CD4-positive, alpha-beta T cell treated with Interleukin-10 for 1 hour (primary cell): Measurements from ENCODE around the gene SHCBP1L.
"Not testable (repeated sequence)": the region's sequence is repeated elsewhere in the genome, so short reads cannot be mapped to it uniquely, and the experiment has no call there.

ENCODE experiments used
- DNase-seq: peaks from one replicate; pipeline ENCODE4 v3.0.0-alpha.2; 2020

SHCBP1L gene

DNA sequence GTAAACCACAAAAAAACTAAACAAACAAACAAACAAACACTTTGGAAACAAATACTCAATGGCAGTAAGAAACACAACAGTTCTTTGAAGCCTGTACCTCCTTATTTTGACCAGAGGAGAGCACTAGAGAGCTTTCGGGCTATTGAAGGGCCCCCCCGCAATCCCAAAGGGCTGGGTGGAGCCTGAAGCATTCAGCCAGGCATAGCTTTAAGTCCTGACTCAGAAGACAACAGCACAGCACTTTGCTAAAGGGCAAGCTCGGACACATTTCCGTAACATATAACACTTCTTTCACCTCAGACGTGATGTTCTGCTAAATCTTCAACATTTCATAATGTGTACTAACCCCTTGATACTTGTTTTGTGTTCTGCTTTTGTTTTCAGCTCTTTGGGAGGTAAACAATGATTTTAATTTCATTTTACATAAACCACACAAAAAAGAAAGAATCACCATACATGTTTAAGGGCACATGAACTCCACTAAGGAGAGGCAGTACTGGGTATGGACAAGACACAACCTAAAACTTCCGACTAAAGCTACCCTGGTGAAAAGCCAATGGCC is 9.7 kb upstream of the SHCBP1L start:
- peak; percentile 17 for DNase-seq

DNA sequence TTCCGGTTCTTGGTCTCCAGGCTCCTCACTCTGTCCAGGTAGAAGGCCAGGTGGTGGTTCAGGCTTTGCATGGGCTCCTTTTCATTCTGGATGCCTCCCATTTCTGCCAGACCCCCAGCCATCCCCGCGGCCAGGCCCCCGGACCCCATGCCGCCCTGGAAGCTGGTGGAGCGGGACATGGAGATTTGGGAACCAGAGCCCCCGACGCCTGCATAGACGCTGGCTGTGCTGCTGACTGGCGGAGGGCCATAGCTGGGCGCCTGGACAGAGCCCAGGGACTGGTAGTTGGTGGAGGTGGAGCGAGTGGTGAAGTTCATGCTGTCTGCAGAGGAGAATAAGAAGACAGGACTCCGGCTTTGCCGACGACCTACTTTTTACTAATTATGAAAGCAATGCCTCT is 7.1 kb upstream of the SHCBP1L start:
- no peak for DNase-seq

DNA sequence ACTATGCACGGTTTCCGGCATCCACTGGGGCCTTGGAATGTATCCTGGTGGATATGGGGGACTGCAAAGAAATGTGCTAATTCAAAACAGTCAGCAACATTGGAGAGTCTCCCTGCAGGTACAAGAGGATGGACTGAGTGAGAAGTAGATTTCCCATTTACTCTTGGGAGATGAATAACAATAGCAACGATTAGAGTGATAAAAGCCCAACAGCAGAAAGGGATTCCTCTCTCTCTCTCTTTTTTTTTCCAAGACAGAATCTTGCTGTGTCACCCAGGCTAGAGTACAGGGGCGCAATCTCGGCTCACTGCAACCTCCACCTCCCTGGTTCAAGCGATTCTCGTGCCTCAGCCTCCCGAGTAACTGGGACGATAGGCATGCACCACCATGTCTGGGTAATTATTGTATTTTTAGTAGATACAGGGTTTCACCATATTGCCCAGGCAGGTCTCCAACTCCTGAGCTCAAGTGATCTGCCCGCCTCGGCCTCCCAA is 5.0 kb upstream of the SHCBP1L start:
- no peak for DNase-seq

DNA sequence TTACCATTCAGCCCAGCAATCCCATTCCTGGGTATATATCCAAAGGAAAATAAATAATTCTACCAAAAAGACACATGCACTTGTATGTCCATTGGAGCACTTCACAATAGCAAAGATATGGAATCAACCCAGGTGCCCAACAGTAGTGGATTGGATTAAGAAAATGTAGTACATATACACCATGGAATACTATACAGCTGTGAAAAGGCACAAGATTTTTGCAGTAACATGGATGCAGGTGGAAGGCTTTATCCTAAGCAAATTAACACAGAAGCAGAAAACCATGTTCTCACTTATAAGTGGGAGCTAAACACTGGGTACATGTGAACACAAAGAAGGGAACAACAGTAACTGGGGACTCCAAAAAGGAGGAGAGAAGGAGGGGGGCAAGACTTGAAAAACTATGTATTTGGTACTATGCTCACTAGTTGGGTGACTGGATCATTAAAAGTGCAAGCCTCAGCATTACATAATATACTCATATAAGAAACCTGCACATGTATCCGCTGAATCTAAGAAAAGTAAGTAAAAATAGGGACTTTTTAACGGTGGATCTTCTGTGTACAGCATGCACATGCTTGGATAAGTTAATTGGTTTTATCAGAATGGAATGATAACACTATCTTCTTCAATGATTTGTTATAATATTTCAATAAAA is 3.9 kb upstream of the SHCBP1L start:
- DNase-seq, result no peak

DNA sequence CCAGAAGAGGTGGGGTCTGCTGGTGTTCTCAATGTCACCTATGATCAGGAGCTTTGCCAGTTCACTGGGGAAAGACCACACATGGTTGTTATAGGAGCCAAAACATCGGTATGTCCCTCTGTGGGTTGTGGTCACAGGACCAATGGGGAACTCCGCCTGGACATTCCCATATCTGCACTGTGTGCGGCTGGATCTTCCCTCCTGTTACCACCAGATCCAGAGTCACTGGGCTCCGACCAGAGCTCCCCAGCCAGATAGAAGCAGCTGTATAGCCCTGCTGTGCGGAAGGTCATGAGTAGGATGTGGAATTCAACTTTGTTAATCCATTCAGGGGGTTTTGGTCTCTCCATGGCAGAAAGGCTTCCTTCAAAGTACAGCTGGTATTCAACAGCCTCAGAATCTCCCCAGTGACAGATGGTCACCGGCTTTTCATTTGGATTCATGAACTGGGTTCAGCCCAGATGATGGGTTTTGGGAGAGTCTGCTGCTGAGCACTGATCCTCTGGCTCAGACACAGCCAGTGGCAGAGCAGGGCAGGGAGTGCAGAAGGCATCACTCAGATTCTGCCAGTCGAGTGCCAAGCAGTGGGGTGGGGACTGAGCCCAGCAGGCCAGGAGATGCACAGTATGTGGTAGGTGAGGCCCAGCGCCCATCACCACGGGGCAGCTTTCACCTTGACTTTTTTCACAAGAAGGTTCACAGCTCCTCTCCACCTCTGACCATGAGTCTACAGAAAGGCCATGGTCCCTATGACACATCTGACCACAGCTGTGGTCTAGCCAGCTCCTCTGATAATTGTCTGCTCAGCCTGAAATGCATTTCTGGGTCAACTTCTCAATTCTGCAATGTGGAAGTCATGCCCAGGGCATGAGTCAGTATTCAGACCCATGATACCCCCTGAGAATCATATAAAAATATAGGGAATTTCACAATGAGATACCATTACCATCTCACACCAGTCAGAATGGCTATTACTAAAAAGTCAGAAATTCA is 2.9 kb upstream of the SHCBP1L start:
- no peak for DNase-seq

DNA sequence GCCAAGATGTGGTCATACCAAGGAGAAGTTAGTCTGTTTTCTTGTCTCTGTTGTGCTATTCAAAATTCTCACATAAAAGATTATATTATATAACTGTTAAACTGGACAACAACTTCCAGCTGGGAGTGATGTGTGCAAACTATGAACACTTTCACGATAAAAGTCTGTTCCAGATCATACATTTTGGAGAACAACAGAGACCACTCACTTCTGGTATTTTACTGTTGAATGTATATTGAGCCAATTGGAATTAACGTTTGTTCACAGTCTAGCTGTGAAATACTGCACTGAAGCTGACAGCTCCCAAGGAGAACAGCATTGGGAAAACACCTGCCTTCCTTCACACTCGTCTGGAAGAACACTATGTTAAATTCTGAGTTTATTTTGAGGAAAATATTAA is 860 bp upstream of the SHCBP1L start:
- DNase-seq, result no peak

DNA sequence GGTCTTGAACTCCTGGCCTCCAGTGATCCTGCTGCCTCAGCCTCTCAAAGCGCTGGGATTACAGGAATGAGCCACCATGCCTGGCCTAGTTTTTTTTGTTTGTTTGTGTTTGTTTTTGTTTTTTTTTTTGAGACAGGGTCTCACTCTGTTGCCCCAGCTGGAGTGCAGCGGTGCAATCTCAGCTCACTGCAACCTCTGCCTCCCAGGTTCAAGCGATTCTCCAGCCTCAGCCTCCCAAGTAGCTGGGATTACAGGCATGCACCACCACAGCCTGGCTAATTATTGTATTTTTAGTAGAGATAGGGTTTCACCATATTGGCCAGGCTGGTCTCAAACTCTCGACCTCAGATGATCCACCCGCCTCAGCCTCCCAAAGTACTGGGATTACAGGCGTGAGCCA is 9.6 kb downstream of the SHCBP1L start:
- DNase-seq, result not testable (repeated sequence)

DNA sequence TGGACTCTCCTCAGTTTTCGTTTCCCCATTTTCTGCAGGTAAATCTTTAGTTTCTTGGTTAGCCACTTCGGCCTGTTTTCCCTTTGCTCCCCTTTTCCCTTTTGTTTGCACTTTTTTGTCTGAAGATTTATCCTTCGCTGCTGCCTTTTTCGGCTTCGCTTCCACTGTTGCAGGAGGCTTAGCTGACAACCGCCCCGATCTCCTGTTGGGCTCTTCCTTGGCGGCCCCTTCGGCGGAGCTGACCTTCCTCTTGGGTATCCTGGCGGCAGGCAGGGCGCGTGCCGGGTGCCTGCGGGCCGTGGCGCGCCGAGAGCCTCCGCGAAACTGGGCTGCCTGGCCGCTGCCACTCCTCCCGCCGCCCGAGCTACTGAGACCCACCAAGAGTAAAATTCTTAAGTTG is 10.8 kb downstream of the SHCBP1L start:
- DNase-seq, result not testable (repeated sequence)

DNA sequence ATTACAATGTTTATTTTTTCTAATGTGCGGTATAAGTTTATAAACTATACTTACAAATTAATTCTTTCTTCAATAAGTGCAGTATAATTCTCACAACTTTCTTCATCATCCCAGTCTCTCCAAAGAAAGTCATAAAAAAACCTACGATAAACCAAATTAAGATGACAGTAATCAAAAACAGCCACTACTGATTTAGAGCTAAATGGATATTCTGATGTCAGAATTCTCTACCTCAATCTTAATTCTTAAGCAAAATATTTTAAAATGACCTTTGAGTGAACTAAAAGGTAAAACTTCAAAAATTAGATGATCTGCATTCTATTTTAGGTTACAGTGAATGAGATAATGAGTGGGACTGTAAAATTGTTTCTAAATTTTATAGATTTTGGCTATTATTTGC is 13.6 kb downstream of the SHCBP1L start:
- DNase-seq, result no peak

DNA sequence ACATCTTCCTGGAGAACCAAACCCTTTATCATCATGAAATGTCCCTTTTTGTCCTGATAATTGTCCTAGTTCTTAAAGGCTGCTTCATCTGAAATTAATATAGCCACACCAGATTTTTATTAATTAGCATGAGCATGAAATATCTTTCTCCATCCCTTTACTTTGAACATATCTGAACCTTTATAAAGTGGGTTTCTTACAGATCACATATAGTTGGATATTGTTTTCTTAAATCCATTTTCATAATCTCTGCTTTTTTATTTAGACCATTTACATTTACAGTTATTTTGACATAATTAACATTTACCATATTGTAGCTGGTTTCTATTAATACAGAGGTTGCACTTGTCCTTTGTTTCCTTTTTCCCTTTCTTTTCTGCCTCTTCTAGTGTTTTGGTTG is 17.2 kb downstream of the SHCBP1L start:
- no peak for DNase-seq

DNA sequence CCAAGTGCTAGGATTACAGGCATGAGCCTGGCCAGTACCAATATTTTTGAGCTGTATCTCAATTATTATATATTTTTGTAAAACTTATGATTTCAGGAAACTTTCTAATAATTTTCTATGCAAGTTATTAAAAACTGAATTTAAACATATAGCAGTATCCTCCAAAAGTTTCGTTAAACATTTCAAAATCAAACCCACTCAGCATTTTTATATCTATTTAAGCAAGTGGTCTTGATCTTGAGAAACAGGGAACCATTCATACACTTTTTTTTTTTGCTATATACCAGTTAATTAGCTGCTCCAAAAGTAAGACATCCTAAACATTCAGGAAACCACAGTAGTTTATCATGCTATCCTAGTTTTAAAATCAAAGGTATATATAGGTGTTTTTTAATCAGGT is 22.0 kb downstream of the SHCBP1L start:
- no peak for DNase-seq

DNA sequence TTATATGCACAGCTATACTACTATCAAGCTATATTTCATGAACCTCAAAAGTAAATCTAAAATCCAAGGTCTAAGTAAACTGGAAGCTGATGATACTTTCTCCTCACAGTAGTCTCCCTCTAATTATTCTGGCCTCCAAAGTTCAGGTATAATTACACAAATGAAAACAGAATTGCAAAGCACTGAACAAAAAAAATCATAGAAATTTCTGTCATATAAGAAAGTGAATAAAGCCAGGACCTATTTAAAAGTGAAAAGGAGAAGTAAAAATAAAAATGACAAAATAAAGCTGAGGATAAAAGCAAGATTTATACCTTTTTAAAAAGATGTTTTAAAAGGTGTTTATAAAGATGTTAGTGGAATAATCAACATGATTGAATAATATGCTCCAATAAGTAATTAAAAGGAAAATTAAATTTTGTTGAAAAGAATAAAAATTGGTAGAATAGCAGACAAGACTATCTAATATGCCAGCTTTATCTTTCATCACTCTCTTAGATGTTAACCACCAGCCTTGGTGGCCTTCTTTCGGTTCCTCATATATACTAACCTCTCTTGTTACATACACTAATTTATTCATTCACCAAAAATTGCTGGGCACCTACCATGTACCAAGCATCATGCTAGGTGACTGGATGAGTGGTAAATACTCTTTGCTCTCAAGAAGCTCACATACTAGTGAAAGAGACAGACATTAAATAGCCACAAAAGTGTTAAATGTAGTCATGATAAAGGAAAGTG is 25.1 kb downstream of the SHCBP1L start:
- DNase-seq, result no peak

DNA sequence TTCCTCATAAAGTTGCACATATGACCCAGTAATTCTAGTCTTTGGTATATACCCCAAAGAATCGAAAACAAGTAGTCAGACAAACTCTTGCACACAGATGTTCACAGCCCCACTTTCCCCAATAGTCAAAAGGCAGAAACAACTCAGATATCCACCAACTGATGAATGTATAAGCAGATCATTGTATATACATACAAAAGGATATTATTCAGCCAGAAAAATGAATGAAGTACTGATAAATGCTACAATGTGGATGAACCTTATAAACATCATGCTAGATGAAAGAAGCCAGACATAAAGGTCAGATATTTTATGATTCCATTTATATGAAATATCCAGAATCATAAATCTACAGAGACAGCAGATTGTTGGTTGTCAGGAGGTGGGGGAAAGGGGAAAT is 27.3 kb downstream of the SHCBP1L start:
- no peak for DNase-seq

DNA sequence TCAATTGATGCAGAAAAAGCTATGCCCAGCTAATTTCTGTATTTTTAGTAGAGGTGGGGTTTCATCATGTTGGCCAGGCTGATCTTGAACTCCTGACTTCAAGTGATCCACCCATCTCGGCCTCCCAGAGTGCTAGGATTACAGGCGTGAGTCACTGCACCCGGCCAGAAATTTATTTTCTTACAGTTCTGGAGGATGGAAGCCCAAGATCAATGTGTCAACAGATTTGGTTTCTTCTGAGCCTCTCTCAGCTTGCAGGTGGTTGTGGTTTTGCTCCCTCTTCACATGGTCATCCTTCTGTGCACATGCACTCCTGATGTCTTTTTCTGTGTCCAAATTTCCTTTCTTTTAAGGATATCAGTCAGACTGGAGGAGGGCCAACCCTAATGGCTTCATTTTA is 35.6 kb downstream of the SHCBP1L start:
- no peak for DNase-seq

DNA sequence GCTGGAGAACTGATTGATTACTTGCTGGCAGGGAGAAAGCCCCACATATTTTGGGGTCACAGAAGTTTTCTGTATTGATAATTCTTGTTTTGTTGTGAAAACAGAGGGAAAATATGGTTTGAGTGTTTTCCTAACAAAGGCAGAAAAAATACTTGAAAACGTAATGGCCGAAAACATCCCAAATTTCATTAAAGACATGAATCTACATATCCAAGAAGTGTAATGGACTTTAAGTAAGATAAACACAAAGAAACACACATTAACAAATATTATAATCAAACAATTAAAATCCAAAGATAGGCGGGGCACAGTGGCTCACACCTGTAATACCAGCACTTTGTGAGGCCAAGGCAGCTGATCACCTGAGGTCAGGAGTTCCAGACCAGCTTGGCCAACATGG is 39.6 kb downstream of the SHCBP1L start:
- no peak for DNase-seq

DNA sequence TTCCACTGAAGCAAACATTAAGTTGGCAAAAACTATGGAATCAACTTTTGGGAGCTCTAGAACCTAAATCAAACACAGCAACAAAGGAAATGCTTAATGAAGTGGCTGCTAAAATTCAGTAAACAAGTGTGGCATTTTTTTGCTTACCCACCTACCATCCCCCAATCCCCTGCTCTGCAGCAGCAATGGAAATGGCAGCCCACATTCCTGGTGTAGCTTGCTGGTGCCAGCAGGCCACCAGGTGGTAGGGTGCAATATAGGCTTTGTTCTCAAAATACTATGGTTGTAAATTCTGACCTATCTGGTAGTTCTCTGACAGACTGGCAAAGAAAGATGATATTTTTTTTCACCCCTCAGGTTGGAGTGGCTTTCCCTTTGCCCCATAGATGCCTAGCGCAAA is 42.8 kb downstream of the SHCBP1L start:
- no peak for DNase-seq

DNA sequence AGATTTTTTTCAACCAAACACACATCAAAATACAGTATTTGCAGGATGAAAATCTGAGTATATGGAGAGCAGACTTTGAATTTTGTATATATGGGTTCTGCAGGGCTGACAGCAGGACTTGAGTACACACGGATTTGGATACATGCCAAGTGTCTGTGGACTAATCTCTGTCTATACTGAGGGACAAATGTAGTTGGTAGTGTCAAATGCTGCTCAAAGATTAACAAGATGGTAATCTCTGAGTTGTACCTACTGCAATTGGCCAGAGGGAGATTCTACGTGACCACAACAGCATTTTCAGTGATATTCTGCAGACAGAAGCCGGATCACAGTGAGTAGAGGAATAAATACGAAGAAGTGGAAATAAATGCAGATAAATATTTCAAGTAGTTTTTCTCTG is 43.4 kb downstream of the SHCBP1L start:
- DNase-seq, result no peak

DNA sequence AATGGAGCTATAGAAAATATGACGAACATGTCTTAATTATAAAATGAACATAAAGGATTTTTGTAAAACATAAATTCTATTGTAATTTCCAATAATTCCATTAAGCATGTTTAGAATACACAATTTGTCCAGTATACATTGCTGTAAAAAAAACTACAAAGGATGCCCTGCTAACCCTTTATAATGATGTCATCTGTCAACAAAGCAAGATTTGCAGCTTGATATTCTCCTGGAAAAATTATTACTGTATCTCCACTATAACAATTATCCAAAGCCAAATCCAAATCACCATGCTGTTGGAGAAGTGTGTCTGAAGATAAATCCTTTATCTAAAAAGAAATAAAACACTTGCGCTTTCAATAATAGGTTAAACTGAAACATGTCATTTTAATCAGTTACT is 47.6 kb downstream of the SHCBP1L start:
- DNase-seq, result no peak

DNA sequence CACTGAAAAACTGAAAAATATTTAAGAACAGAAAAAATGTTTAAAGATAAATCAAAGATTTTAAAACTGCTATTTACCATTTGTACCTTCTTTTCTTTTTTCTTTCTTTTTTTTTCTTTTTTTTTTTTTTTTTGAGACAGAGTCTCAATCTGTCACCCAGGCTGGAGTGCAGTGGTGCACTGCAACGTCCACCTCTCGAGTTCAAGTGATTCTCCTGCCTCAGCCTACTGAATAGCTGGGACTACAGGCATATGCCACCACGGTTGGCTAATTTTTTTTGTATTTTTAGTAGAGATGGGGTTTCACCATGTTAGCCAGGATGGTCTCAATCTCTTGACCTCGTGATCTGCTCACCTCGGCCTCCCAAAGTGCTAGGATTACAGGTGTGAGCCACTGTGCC is 51.0 kb downstream of the SHCBP1L start:
- not testable (repeated sequence) for DNase-seq

DNA sequence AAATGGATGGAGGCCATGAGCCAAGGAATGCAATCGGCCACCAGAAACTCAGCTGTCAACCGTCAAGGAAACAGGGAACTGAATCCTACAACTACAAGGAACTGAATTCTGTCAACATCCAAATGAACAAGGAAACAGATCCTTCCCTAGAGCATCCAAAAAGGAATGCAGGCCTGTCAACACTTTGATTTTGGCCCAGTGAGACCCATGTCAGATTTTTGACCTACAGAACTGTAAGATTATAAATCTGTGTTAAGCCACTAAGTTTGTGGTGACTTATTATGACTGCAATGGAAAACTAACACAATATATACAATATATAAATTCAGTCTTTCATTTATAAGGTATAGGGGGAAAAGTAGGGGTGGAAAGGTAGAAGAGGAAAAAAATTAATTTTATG is 55.3 kb downstream of the SHCBP1L start:
- no peak for DNase-seq

DNA sequence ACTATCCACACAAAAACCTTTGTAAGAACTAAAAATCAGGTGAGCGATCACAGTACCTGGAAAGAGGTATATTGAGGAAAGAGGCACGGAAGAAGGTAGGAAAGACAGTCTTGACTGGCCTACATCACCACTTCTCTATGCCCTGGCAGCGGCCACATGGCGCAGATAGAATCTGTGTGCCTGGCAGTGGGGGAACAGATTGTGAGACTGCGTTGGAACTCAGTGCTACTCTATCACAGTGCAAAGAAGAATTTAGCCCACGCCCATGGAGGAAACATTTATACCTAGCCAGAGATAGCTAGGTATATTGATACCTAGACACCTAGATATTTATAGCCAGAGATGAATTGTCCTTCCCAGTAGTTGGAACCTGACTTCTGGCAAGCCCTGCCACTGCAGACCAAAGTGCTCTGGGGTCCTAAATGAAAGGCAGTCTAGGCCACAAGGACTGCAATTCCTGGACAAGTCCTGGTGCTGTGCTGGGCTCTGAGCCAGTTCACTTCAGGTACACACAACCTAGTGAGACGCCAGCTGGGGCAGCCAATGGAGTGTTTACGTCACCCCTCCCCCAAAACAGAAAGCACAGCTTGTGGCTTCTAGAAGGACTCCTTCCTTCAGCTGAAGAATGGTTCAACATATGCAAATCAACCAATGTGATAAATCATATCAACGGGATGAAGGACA is 61.9 kb downstream of the SHCBP1L start:
- DNase-seq, result no peak

DNA sequence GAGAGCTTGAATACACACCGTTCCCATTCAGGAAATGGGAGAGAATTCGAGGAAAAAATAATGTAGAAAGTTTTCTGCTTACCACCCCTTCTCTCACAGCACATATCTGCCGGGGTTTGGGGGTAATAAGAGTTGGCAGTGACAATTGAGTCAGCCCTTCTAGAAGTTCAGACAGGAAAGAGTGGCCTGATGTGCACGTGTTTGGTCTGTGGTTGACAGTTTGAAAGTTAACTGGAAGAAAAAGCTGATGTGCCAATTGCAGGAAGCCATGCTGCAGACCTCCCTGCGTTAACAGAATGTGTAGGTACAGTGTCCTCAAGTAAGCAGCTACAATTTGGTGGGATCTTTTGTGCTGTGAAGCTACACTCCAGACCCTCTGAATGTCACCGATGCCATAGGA is 63.0 kb downstream of the SHCBP1L start:
- DNase-seq, result peak; percentile 19
